Measurements from ENCODE around the gene CCL17.
A peak's percentile ranks its signal among the peaks of the same experiment; 100 is the strongest.

CCL17 gene

GRCh38 chr16:57360321-57360935, 44.1 kb upstream of the CCL17 start:
- CTCF ChIA-PET: interaction anchor here (0.5 kb wide), 1 partner anchor 33 kb away, joined by 4 read pairs; no protein-coding TSS in a partner anchor
- no peaks in the 10 kb centered on the region for H3K9me3 ChIP-seq (ENCODE audit: control extremely low read depth in 1 of 5, control insufficient read depth in 4 of 5, insufficient read depth in 2 of 5, low read depth in 1 of 5, low read length in 4 of 5)
- no peaks in the 10 kb centered on the region for H3K4me1 ChIP-seq (ENCODE audit: control extremely low read depth in 1 of 4, control insufficient read depth in 4 of 4, insufficient read depth in 4 of 4, low read length in 3 of 4)
- H3K27ac ChIP-seq (ENCODE audit: insufficient read depth in 1 of 2, low read depth in 1 of 2, low read length in 2 of 2, poor library complexity in 1 of 2, severe bottlenecking in 2 of 2): no peak overlapping the region
- DNase-seq: no peak
- POLR2A ChIA-PET: no interaction called here
- H3K36me3 ChIP-seq (ENCODE audit: control insufficient read depth in 4 of 4, insufficient read depth in 4 of 4, low read length in 3 of 4): no peaks in the 10 kb centered on the region
- H3K27me3 ChIP-seq (replicated peaks in 2 of 5; ENCODE audit: control insufficient read depth in 4 of 5, insufficient read depth in 5 of 5, low read length in 4 of 5): peaks cover 0 to 2% (median 0%) of the 10 kb centered on the region in 5 experiments
- WGBS (ENCODE audit: insufficient coverage): 97% methylated on average over 7 of the region's 16 CpGs
- H3K4me3 ChIP-seq (ENCODE audit: control insufficient read depth in 1 of 7, extremely low read depth in 1 of 7, insufficient read depth in 4 of 7, low read depth in 2 of 7, low read length in 6 of 7): no peak overlapping the region

GRCh38 chr16:57361404-57361803, 43.2 kb upstream of the CCL17 start:
- ChIA-PET CTCF (no interaction called here), POLR2A (no interaction called here)
- no peak for DNase-seq
- Histone ChIP-seq H3K36me3 (ENCODE audit: control insufficient read depth in 4 of 4, insufficient read depth in 4 of 4, low read length in 3 of 4) (no peaks in the 10 kb centered on the region), H3K9me3 (ENCODE audit: control extremely low read depth in 1 of 5, control insufficient read depth in 4 of 5, insufficient read depth in 2 of 5, low read depth in 1 of 5, low read length in 4 of 5) (no peaks in the 10 kb centered on the region), H3K27me3 (replicated peaks in 2 of 5; ENCODE audit: control insufficient read depth in 4 of 5, insufficient read depth in 5 of 5, low read length in 4 of 5) (peaks cover 0 to 8% (median 2%) of the 10 kb centered on the region in 5 experiments), H3K27ac (ENCODE audit: insufficient read depth in 1 of 2, low read depth in 1 of 2, low read length in 2 of 2, poor library complexity in 1 of 2, severe bottlenecking in 2 of 2) (no peak overlapping the region), H3K4me3 (ENCODE audit: control insufficient read depth in 1 of 7, extremely low read depth in 1 of 7, insufficient read depth in 4 of 7, low read depth in 2 of 7, low read length in 6 of 7) (no peak overlapping the region), H3K4me1 (ENCODE audit: control extremely low read depth in 1 of 4, control insufficient read depth in 4 of 4, insufficient read depth in 4 of 4, low read length in 3 of 4) (peaks cover 0 to 4% (median 2%) of the 10 kb centered on the region in 4 experiments)
- 96% methylated on average over 4 of the region's 4 CpGs for WGBS (ENCODE audit: insufficient coverage)

- no peak for DNase-seq
- no peak overlapping the region for H3K27ac ChIP-seq (ENCODE audit: insufficient read depth in 1 of 2, low read depth in 1 of 2, low read length in 2 of 2, poor library complexity in 1 of 2, severe bottlenecking in 2 of 2)
- H3K36me3 ChIP-seq (ENCODE audit: control insufficient read depth in 4 of 4, insufficient read depth in 4 of 4, low read length in 3 of 4): no peaks in the 10 kb centered on the region
- H3K9me3 ChIP-seq (ENCODE audit: control extremely low read depth in 1 of 5, control insufficient read depth in 4 of 5, insufficient read depth in 2 of 5, low read depth in 1 of 5, low read length in 4 of 5): no peaks in the 10 kb centered on the region
- peaks cover 0 to 8% (median 2%) of the 10 kb centered on the region in 5 experiments for H3K27me3 ChIP-seq (replicated peaks in 2 of 5; ENCODE audit: control insufficient read depth in 4 of 5, insufficient read depth in 5 of 5, low read length in 4 of 5)
- CTCF ChIA-PET: interaction anchor here (0.6 to 1.1 kb wide), 4 partner anchors 36 to 514 kb away, joined by 3 to 4 read pairs (median 3); no protein-coding TSS in a partner anchor
- POLR2A ChIA-PET: no interaction called here
- peaks cover 0 to 8% (median 5%) of the 10 kb centered on the region in 4 experiments for H3K4me1 ChIP-seq (ENCODE audit: control extremely low read depth in 1 of 4, control insufficient read depth in 4 of 4, insufficient read depth in 4 of 4, low read length in 3 of 4)
- H3K4me3 ChIP-seq (ENCODE audit: control insufficient read depth in 1 of 7, extremely low read depth in 1 of 7, insufficient read depth in 4 of 7, low read depth in 2 of 7, low read length in 6 of 7): no peak overlapping the region
- no CpG with 5 or more reads among the region's 3 CpGs for WGBS (ENCODE audit: insufficient coverage)
These were observed 40.4 kb upstream of the CCL17 start for GRCh38 chr16:57364143-57364542.

- 21% methylated on average over 3 of the region's 6 CpGs for WGBS (ENCODE audit: insufficient coverage)
- H3K27me3 ChIP-seq (replicated peaks in 2 of 5; ENCODE audit: control insufficient read depth in 4 of 5, insufficient read depth in 5 of 5, low read length in 4 of 5): peaks cover 0 to 8% (median 3%) of the 10 kb centered on the region in 5 experiments
- H3K4me3 ChIP-seq (ENCODE audit: control insufficient read depth in 1 of 7, extremely low read depth in 1 of 7, insufficient read depth in 4 of 7, low read depth in 2 of 7, low read length in 6 of 7): no peak overlapping the region
- CTCF ChIA-PET: interaction anchor here (2.8 kb wide), 1 partner anchor 51 kb away, joined by 7 read pairs; no protein-coding TSS in a partner anchor
- no peaks in the 10 kb centered on the region for H3K36me3 ChIP-seq (ENCODE audit: control insufficient read depth in 4 of 4, insufficient read depth in 4 of 4, low read length in 3 of 4)
- peak in 2 of 3 donors; percentile 17 to 25 for DNase-seq
- H3K9me3 ChIP-seq (ENCODE audit: control extremely low read depth in 1 of 5, control insufficient read depth in 4 of 5, insufficient read depth in 2 of 5, low read depth in 1 of 5, low read length in 4 of 5): no peaks in the 10 kb centered on the region
- H3K4me1 ChIP-seq (ENCODE audit: control extremely low read depth in 1 of 4, control insufficient read depth in 4 of 4, insufficient read depth in 4 of 4, low read length in 3 of 4): peaks cover 0 to 8% (median 5%) of the 10 kb centered on the region in 4 experiments
- H3K27ac ChIP-seq (ENCODE audit: insufficient read depth in 1 of 2, low read depth in 1 of 2, low read length in 2 of 2, poor library complexity in 1 of 2, severe bottlenecking in 2 of 2): no peak overlapping the region
- POLR2A ChIA-PET: interaction anchor here (0.5 kb wide), 2 partner anchors 54 to 88 kb away, joined by 3 read pairs; no protein-coding TSS in a partner anchor
These were observed 38.0 kb upstream of the CCL17 start for GRCh38 chr16:57366544-57367040.

- CTCF ChIA-PET: interaction anchor here (2.8 kb wide), 1 partner anchor 50 kb away, joined by 7 read pairs; no protein-coding TSS in a partner anchor
- Histone ChIP-seq H3K36me3 (ENCODE audit: control insufficient read depth in 4 of 4, insufficient read depth in 4 of 4, low read length in 3 of 4) (no peaks in the 10 kb centered on the region), H3K9me3 (ENCODE audit: control extremely low read depth in 1 of 5, control insufficient read depth in 4 of 5, insufficient read depth in 2 of 5, low read depth in 1 of 5, low read length in 4 of 5) (no peaks in the 10 kb centered on the region), H3K27ac (ENCODE audit: insufficient read depth in 1 of 2, low read depth in 1 of 2, low read length in 2 of 2, poor library complexity in 1 of 2, severe bottlenecking in 2 of 2) (no peak overlapping the region), H3K4me1 (ENCODE audit: control extremely low read depth in 1 of 4, control insufficient read depth in 4 of 4, insufficient read depth in 4 of 4, low read length in 3 of 4) (peaks cover 0 to 8% (median 5%) of the 10 kb centered on the region in 4 experiments), H3K27me3 (replicated peaks in 2 of 5; ENCODE audit: control insufficient read depth in 4 of 5, insufficient read depth in 5 of 5, low read length in 4 of 5) (peaks cover 0 to 8% (median 3%) of the 10 kb centered on the region in 5 experiments), H3K4me3 (ENCODE audit: control insufficient read depth in 1 of 7, extremely low read depth in 1 of 7, insufficient read depth in 4 of 7, low read depth in 2 of 7, low read length in 6 of 7) (no peak overlapping the region)
- 82% methylated on average over 4 of the region's 7 CpGs for WGBS (ENCODE audit: insufficient coverage)
- POLR2A ChIA-PET: interaction anchor here (0.5 kb wide), 1 partner anchor 54 kb away, joined by 3 read pairs; no protein-coding TSS in a partner anchor
- DNase-seq: no peak
These were observed 37.3 kb upstream of the CCL17 start for GRCh38 chr16:57367116-57367752.

- Histone ChIP-seq H3K27me3 (replicated peaks in 2 of 5; ENCODE audit: control insufficient read depth in 4 of 5, insufficient read depth in 5 of 5, low read length in 4 of 5) (peaks cover 0 to 6% (median 2%) of the 10 kb centered on the region in 5 experiments), H3K36me3 (ENCODE audit: control insufficient read depth in 4 of 4, insufficient read depth in 4 of 4, low read length in 3 of 4) (no peaks in the 10 kb centered on the region), H3K9me3 (ENCODE audit: control extremely low read depth in 1 of 5, control insufficient read depth in 4 of 5, insufficient read depth in 2 of 5, low read depth in 1 of 5, low read length in 4 of 5) (no peaks in the 10 kb centered on the region), H3K27ac (ENCODE audit: insufficient read depth in 1 of 2, low read depth in 1 of 2, low read length in 2 of 2, poor library complexity in 1 of 2, severe bottlenecking in 2 of 2) (no peak overlapping the region), H3K4me3 (ENCODE audit: control insufficient read depth in 1 of 7, extremely low read depth in 1 of 7, insufficient read depth in 4 of 7, low read depth in 2 of 7, low read length in 6 of 7) (no peak overlapping the region), H3K4me1 (ENCODE audit: control extremely low read depth in 1 of 4, control insufficient read depth in 4 of 4, insufficient read depth in 4 of 4, low read length in 3 of 4) (peaks cover 0 to under 1% (median 0%) of the 10 kb centered on the region in 4 experiments)
- WGBS (ENCODE audit: insufficient coverage): 100% methylated on average over 9 of the region's 15 CpGs
- no peak for DNase-seq
- CTCF ChIA-PET: no interaction called here
- POLR2A ChIA-PET: no interaction called here
These were observed 32.8 kb upstream of the CCL17 start for GRCh38 chr16:57371494-57372371.
